ENCODE results near the gene TRIL. TPM values are rescaled to one million over a fixed set of nuclear protein-coding genes. Genes with fewer than 3 reads are reported as not detected.

TRIL gene
- total RNA-seq, 2 donors from 2014 or later: 1.1 to 1.9 TPM

DNA sequence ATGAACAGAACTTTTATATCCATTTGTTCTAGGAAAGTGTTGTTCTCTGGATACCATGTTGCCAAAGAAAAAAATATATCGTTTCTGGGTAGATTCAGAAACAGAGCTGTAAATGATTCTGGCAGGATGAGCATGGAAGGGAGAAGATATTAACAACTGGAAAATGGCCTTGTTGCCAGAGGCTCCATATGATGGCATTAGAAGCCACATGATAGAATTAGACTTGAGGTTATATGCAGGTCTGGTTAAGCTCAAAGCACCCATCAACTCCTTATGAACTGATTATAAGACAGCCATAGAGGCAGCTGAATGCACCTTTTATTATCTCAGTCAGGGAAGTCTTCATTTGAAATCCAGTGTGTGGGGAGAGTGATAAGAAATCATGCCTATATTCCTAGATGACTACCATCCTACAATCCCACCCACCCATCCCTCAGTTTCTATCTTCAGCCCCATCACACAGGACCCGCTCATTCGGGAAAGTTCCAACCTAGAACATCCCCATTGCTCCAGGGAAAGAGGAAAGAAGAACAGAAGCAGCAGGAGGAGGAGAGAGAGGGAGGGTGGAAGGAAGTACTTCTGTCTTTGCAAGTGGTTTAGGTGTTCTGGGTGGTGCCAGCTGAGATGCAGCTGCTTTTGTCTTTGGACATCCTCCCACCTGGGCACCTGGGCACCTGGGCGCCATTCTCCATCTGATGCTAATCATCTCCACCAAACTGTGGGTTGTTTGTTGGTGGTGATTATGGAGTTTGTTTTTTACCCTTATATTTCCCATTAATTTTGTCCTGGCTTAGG is 25.5 kb upstream of the TRIL start:
- no peak for DNase-seq
- H3K36me3 ChIP-seq: no peaks in the 10 kb centered on the region
- no peaks in the 10 kb centered on the region for H3K27me3 ChIP-seq
- no peak overlapping the region for H3K9ac ChIP-seq (ENCODE audit: low read depth in 2 of 2, low read length in 2 of 2)
- TF ChIP-seq, protein P1, sequence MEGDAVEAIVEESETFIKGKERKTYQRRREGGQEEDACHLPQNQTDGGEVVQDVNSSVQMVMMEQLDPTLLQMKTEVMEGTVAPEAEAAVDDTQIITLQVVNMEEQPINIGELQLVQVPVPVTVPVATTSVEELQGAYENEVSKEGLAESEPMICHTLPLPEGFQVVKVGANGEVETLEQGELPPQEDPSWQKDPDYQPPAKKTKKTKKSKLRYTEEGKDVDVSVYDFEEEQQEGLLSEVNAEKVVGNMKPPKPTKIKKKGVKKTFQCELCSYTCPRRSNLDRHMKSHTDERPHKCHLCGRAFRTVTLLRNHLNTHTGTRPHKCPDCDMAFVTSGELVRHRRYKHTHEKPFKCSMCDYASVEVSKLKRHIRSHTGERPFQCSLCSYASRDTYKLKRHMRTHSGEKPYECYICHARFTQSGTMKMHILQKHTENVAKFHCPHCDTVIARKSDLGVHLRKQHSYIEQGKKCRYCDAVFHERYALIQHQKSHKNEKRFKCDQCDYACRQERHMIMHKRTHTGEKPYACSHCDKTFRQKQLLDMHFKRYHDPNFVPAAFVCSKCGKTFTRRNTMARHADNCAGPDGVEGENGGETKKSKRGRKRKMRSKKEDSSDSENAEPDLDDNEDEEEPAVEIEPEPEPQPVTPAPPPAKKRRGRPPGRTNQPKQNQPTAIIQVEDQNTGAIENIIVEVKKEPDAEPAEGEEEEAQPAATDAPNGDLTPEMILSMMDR (IDR thresholded peaks at IDR 0.05): no peak
- no peak overlapping the region for H3K4me3 ChIP-seq
- H3K27ac ChIP-seq: no peak overlapping the region
- no peaks in the 10 kb centered on the region for H3K4me1 ChIP-seq
- no peaks in the 10 kb centered on the region for H3K9me3 ChIP-seq
- intact Hi-C loops (cut with DNase I): no loop called here

DNA sequence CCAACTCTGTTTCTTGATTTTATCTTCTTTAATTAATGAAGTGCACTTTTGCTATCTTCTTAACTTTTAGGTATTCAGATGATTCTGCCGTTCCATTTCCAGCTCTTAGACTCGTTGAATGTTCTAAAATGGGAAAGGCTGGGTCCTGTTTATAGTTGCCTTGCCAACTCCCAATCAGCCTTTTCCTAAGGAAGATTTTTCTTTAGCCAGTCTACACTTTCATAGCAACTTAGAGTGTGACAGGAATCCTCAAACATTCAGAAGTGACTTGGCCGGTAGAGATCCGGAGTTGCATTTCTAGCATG is 23.0 kb upstream of the TRIL start:
- H3K4me1 ChIP-seq: no peaks in the 10 kb centered on the region
- intact Hi-C loops (cut with DNase I): no loop called here

DNA sequence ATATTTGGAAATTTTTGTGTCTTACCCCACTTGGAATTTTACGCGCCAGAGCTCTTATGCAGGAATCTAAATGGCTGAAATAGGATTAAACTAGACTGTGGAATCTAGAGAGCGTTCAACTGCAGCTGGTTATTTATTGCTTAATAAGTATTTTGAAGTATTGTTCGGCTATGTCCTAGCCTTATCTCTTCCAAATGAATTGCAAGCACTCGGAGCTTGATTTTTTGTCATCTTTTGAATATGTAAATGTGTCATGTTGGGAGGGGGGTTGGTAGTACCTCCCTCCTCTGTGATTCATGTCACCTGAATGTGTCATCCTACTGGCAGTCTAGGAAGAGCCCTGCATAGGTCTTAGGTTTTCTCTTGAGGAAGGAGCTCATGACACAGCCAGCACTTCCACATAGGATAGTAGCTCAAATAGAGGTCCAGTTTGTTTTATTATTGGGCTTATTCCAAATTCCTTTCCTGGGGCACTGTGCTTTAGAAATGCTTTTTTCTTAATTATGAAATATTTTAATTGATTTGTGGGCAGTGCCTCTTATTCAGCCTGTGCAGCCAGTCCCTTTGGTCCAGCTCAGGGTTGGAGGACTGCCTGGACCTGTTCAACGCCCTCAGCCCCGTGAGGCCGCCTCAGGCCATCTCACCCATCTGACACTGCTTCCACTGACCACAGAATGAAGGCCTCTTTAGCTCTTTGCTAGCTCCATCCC is 22.5 kb upstream of the TRIL start:
- Histone ChIP-seq H3K4me3 (no peak overlapping the region), H3K9ac (ENCODE audit: low read depth in 2 of 2, low read length in 2 of 2) (no peak overlapping the region), H3K27ac (no peak overlapping the region), H3K27me3 (no peaks in the 10 kb centered on the region), H3K9me3 (no peaks in the 10 kb centered on the region), H3K36me3 (no peaks in the 10 kb centered on the region), H3K4me1 (no peaks in the 10 kb centered on the region)
- DNase-seq: no peak
- TF ChIP-seq, protein P1 (IDR thresholded peaks at IDR 0.05): no peak
- intact Hi-C loops (cut with DNase I): no loop called here

More for the DNA sequence above, 23.0 kb upstream of the TRIL start:
- Histone ChIP-seq H3K9me3 (no peaks in the 10 kb centered on the region), H3K9ac (ENCODE audit: low read depth in 2 of 2, low read length in 2 of 2) (no peak overlapping the region), H3K27me3 (no peaks in the 10 kb centered on the region), H3K27ac (no peak overlapping the region), H3K36me3 (no peaks in the 10 kb centered on the region), H3K4me3 (no peak overlapping the region)
- TF ChIP-seq, protein P1 (IDR thresholded peaks at IDR 0.05): no peak
- DNase-seq: no peak

DNA sequence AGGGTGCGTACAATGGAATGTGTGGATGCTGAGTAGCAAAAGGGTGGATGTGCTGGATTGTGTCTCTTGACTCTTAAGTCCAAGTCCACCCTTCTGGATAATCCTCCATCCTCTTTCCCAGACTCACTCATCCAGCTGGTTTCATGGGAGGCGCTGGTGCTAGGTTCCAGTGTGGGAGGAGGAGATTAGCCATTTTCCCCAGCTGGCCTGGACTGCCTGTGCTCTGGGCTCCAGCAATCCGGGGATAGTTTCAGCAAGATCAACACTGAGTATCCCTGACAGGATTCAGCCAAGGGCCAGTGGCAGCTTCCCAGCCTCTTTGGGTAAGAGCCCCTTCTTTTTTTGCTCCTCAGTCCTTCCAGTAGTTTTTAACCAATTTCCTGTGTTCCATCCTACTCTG is 21.6 kb upstream of the TRIL start:
- Histone ChIP-seq H3K27ac (no peak overlapping the region), H3K4me1 (no peaks in the 10 kb centered on the region), H3K9me3 (no peaks in the 10 kb centered on the region), H3K9ac (ENCODE audit: low read depth in 2 of 2, low read length in 2 of 2) (no peak overlapping the region), H3K4me3 (no peak overlapping the region), H3K36me3 (no peaks in the 10 kb centered on the region), H3K27me3 (no peaks in the 10 kb centered on the region)
- no peak for DNase-seq
- intact Hi-C loops (cut with DNase I): no loop called here
- TF ChIP-seq, protein P1 (IDR thresholded peaks at IDR 0.05): no peak

DNA sequence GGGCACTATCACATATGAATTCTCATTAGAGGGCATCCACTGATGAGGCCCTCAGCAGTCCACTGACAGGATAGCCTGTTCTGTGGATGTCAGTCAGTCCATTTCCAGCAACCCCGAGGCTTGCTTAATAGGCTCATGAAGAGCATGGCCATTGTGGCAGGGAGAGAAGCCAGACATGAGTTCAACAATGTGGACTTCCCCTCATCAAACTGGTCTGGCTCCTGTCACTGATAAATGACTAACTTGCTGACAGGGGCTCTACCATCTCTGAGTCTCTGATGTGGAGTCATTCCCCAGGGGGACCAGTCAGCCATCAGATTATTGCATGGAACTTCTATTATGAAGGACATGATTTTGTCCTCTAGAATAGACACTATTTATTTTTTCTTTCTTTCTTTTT is 19.8 kb upstream of the TRIL start:
- no peak overlapping the region for H3K27ac ChIP-seq
- DNase-seq: no peak
- no peaks in the 10 kb centered on the region for H3K9me3 ChIP-seq
- TF ChIP-seq, protein P1 (IDR thresholded peaks at IDR 0.05): no peak
- H3K9ac ChIP-seq (ENCODE audit: low read depth in 2 of 2, low read length in 2 of 2): no peak overlapping the region
- no peaks in the 10 kb centered on the region for H3K36me3 ChIP-seq
- no peaks in the 10 kb centered on the region for H3K4me1 ChIP-seq
- no peaks in the 10 kb centered on the region for H3K27me3 ChIP-seq
- intact Hi-C loops (cut with DNase I): no loop called here
- no peak overlapping the region for H3K4me3 ChIP-seq

All from colonic mucosa (tissue), 4 donors.